ENCODE results near the gene STPG1.

The STPG1 gene

DNA sequence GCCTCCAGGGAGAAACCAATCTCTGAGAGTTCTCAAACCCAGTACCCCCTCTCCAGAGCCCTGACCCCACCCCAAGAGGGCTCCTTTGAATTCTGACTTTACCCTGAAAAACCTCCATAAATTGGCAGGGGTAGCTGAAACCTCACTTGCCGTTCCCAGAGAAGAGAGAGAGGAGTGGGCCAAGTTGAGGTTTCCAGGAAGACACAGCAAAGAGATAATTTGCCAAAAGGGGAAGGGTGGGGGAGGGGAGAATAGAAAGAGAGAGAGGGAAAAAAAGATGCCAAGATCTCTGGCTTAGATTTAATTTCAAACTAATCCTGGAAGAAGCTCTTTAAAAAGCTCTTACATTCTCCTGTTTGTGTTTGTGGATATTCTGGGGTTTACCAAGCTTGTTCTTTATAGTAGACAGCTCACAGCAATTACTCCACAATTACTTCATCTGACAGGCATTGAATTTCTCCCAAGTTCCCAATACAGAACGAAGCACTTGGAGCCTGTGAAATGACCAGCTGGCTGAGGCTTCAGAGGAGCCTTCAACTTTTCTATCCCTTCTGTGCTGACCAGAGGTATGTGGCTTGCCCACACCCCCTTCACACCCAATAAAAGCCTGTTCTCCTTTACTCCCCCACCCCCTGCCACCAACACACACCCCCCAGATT is 95.5 kb downstream of the STPG1 start:
- no peak for DNase-seq (ENCODE audit: low spot score)

DNA sequence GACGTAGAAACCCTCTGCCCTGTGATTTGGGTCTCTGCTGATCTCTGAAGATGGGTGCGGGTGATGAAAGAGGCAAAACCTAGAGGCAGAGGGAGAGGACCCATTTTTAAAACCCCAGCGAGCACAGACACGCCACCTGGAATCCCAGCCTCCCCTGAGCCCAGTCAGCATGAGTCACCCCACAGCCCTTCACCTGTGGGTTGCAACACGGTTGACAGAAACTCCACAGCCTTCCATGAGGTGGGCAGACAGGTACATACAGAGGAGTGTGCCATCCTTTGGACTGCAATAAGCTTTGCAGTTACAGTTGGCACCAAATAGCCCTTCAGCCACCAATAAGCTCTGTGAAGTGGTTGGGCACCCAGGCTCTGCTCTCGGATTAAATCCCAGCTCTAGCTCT is 96.5 kb downstream of the STPG1 start:
- DNase-seq (ENCODE audit: low spot score), result no peak

DNA sequence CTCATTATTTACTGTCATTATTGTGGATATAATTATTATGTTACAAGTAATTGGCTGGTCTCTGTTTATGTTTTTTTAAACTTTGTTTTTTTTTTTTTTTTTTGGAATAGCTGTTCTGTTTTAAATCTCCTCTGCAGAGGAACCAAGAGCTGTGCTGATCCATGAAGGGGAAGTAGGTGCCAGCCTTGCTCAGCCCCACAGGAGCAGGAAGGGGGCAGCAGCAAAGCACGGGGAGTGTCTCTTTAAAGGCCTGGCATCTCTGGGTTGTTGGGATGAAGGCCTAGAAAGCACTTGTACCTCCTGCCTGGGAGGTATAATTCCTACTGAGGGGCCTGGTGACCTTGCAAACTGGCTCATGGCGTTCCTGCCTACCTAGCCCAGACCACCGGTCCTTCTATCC is 96.9 kb downstream of the STPG1 start:
- no peak for DNase-seq (ENCODE audit: low spot score)

DNA sequence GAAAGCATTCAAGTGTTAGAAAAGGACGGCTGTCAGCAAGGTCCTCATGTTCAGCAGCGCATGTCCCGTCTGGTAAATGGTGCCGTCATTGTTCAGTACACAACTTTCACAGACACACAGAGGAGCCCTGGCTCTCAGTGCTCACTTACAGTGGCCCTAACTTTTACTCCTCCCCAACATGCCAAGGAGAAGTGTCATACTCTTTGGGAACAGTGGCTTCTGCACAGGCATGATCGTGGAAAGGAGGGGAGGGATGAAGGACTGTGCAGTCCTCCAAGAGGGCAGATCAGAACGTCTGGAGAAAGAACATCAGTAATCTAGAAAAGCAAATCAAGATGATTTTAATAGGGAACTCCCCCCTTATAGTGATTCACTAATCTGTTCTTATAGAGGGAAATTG is 98.2 kb downstream of the STPG1 start:
- no peak for DNase-seq (ENCODE audit: low spot score)

DNA sequence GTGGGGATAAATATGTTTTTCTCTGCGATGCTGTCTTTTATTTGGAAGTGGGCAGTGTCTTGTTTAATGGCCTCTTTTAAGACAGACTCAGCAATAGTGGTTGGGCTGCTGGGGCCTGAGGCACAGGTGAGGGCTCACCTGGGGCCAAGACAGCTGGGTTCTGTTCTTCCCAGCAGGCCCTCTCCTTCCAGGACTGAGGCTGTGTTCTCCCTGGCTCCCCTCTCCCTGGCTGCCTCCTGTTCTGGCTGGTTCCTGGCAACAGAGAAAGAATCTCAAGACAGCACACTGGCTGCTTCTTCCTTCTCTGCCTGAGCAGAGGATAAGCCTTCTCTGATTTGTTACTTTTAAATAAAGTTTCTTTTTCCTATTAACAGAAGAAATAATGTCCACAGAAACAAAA is 101.8 kb downstream of the STPG1 start:
- no peak for DNase-seq (ENCODE audit: low spot score)

DNA sequence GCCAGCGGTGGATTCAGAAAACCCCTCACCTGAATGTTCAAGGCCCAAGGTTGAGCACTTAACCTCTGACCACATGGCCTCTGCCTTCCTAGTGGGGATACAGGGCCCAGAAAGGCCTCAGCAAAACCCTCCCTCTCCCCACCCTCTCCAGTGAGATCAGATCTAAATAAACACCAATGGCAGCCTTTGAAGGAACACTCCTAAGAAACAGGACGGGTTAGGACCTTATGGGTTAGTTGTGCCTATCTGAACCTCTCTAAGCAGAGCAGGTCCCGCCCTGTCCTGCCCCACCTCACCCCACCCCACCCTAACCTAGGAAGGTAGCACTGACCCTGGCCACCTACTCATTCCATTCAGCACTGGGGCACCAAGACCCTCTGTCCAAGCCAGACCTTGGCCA is 102.3 kb downstream of the STPG1 start:
- no peak for DNase-seq (ENCODE audit: low spot score)

DNA sequence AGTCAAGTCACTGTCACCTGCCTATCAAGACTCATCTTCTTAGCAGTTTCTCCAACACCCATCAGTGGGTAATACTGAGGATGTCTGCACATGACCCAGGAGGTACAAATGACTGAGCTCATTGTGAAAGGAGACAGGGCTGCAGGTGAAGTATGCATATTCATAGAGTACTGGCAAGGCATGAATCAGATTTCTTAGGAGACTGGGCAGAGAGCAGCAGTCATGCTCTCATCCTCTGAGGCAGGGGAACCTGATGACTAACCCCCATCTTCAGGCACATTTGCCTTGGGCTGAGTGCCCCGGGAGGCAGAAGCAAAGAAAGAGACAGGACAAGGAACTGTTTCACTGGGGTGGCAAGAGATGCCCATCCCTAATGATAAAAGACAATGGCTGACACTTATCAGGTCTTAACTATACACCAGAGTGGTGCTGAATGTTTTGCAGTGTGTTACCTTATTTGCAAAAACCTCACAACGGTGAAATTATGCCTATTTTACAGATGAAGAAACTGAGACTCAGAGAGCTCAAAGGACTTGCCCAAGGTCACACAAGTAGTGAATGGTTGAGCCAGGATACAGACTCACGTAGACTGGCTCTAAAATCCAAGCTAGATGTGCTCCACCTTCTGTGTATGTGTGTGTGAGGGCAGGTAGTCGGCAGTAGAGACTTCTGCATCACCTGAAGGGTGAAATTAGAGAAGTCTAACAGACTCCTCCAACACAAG is 103.7 kb downstream of the STPG1 start:
- DNase-seq (ENCODE audit: low spot score), result no peak

DNA sequence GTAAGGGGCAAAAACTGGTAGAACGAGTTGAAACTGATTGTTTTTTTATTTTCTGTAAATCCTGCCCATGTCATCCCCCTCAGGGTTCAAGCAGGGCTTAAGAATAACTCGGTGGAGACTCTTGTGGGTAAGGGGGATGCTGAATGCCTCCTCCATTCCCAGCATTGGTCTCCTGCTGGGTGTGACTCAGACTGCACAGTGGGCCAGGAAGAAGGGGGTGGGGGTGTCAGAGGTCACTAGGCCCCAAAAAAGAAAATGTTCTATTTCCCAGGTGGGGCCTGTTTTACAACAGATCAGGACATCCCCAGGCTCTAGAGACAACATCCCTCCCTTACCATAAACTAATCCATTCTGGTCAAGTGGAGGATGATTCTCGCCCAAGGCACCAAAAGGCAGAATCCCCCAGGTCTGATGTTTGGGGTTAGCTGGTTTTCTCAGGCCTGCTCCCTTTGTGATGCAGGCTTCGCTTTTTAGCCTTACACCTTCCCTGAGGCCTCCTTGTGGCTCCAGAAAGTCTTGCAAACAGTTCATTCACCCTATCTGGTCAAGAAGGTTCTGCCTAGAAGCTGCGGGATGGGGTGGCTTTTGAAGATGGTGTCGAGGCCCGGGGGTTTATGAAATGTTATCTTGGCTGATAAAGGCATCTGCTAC is 105.1 kb downstream of the STPG1 start:
- DNase-seq (ENCODE audit: low spot score), result no peak
